Stimulated activated CD8-positive, alpha-beta memory T cell treated with anti-CD3 and anti-CD28 coated beads, Interleukin-15, amount 100 ng/mL, for 48 hours (primary cell): ENCODE results near the gene SERPINA1.

Source experiments
- DNase-seq, 2 donors: peaks; one replicate each; pipeline ENCODE4 v3.0.0-alpha.2; 2020; ENCODE audit warnings: low read depth in 2 of 2

SERPINA1 gene

GRCh38 chr14:94346065-94346786 lies 42.2 kb downstream of the SERPINA1 start:
- peak; percentile 37 to 76 for DNase-seq

- DNase-seq = no peak
Observed at GRCh38 chr14:94345344-94346064, 42.9 kb downstream of the SERPINA1 start.

DNA sequence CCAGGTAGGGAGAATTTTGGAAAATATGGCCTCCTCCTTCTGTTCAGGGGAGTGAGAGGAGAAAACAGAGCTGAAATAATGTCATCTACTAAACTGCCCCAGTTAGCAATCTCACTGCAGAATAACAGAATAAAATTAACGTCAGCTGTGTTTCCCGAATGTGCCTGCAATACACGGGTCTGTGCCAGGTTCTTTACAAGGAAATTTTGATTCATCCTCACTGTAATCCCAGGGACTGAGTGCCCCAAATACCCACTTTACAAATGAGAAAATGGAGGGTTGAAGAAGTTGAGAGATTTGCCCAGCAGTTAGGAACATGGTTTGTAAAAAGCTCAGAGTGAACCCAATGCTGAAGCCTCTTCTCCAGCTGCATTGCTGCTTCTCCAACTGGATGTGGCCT lies 44.0 kb downstream of the SERPINA1 start:
- DNase-seq = no peak

- no peak for DNase-seq
Observed at GRCh38 chr14:94343238-94344005, 45.0 kb downstream of the SERPINA1 start.

DNA sequence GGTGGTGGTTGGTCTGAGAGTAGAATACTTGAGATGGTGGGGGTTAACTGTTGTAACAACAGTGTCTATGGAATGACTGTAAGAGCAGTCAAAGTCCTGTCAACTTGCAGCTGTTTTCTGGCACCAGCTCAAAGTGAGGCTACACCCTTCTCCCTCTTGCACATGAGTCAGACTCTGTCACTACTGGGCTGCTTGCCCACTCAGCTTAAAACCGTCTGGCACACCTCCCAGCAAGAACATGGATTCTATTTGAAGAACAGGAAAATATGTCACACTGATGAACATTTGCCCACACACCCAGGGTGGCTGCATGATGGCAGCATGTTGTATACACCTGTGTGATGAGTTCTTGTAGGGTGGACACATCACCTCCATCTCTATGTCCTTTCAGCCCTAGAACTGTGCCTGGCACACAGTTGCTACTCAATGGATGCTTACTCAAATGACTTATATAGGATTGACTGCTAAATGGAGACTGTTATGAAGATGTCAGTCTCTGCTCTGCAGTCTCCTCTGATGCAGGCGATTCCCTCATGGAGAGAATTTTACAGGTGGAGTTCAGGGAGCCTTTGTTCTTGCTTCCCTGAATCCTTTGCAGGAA lies 46.0 kb downstream of the SERPINA1 start:
- DNase-seq = peak in 1 of 2 donors; percentile 36

DNA sequence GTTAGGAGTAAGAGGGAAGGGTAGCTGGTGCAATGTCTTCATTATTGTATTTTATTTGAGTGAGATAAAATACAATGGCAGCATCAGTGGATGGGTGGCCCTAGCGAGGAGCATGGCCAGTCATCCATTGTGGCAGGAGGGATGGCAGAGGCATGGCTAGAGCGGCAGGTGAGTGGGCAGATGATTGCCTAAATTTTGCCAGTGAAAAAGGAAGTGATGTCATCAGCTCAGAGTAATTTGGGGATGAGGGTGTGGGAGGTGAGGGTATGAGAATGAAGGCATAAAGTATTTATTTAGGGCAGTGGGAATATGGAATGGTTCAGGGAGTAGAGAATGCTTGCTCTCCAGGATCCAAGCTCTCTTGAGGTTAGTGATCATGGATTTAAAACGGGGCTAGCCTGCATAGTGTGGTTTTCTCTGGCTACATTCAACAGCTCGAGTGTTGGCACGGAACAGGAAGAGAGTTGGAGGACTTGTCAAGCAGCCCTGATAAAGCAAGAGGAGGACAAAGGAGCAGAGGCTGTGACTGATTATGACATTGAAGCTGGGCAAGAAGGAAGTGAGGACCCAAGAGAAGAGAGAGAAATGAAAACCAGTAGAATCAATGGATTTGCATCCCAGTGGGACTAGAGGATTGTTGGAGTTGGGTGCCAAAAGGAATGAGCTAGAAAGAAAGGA lies 46.6 kb downstream of the SERPINA1 start:
- DNase-seq = no peak

- no peak for DNase-seq
Observed at GRCh38 chr14:94340533-94340932, 47.9 kb downstream of the SERPINA1 start.

DNA sequence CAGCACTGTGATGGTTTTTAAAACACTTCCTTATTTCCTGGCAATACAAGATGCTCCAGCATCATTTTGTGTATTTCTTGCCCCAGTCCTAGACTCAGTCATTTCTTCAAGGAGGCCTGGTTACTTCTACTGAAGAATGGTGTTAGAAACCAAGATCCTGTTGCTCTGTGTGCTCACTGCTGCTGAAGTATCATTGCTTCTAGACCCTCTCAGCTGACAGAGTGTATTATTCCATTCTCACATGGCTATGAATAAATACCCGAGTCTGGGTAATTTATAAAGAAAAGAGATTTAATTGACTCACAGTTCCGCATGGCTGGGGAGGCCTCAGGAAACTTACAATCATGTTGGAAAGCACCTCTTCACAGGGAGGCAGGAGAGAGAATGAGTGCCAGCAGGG lies 50.4 kb downstream of the SERPINA1 start:
- DNase-seq = no peak

DNA sequence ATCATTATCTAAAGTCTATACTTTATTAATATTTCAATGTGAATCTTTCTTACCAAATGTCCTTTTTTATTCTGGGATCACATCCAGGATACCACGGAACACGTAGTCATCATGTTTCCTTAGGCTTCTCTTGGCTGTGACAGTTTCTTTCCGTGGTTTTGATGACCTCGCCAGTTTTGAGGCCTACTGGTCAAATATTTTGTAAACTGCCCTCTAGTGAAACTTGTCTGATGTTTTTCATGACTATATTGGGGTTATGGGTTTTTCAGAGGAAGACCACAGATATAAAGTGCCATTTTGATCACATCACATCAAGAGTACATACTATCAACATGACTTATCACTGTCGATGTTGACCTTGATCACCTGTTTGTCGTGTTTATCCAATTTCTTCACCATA lies 51.1 kb downstream of the SERPINA1 start:
- no peak for DNase-seq

DNA sequence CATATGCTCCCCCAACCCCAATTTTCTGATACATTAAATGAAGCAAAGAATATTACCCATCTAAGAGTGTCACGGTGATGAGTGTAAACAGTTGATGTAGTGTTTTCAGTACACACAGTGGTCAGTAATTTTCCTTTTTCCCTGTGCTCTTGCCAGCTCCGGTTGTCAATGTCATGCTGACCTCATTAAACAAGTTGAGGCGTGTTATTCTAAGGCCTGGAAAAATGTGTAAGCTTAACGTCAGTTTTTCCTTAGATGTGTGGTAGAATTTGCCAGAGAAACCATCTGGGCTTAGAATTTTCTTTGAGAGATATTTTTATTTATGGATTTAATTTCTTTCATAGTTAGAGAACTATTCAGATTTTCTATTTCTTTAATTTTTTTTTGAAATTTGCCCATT lies 53.5 kb downstream of the SERPINA1 start:
- DNase-seq = no peak

- DNase-seq = no peak
Observed at GRCh38 chr14:94332587-94332986, 55.8 kb downstream of the SERPINA1 start.

DNA sequence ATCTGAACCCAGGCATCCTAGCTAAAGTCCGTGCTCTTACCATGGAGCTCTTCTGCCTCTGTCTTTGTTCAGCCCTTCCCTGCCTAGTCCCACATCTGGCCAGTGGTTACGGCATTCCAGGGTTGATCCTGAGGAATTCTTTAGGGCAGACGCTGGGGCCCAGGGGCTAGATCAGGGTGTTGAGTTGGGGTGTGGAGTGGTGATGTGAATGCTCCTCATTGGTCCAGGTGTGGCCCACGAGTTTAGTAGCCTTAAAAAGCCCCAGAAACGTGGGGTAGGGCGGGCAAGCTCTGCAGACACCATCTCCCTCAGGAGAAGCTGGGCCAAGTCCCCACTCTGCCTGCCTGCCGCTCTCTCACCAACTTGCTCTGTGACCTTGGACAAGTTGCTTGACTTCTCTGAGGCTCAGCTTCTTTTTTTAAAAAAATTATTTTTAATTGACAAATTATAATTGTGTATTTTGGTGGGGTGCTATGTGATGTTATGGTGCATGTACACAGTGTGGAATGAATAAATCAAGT lies 56.3 kb downstream of the SERPINA1 start:
- no peak for DNase-seq

DNA sequence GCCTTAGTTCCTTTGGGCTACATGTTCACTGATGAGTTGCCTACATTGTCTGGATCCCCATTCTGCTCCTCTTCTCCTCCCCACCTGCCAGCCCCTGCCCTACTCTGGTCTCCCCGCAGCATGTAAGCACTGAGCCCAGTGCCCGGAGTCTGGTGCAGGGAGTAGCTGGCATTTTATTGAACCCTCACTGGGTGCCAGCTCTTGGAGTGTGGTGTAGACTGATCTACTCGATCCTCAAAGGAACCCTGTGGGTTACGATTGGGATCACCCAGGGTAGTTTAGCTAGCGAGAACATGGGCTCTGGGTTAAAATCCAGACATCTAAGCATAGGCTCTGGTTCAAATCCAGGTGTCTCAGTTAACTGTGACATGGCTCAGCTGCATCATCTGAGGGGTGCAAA lies 56.9 kb downstream of the SERPINA1 start:
- DNase-seq = no peak

GRCh38 chr14:94330857-94331256 lies 57.5 kb downstream of the SERPINA1 start:
- no peak for DNase-seq

DNA sequence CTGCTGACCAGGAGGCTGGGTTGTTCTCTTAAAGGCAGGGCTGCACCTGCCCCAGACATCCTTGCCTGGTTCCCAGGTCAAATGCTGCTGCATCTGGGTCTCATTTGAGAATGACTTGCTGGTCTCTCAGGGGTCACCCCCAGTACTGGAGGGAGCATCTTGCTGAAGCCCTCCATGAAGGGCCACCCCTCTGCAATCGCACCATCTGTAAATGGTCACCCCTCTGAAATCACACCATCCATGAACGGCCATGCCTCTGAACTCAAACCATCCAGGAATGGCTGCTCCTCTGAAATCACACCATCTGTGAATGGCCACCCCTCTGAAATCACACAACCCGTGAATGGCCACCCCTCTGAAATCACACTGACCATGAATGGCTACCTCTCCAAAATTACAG lies 58.0 kb downstream of the SERPINA1 start:
- no peak for DNase-seq

DNA sequence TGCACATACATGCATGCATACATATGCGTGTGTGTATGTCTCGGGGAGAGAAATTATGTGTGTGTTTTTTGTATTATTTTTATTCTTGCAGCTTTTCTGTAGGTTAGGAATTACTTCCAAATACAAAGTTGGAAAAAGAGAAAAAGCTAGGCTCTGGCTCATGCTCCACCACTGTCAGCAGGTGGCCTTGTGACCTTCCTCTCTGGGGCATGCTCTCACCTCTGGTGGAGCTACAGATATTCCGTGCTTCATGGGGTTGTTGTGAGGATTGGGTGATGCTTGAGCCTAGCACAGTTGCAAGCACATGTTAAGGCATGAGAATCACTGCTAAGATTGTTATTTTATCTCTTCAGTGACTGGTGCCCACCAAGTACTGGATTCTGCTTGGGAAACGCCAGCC lies 58.5 kb downstream of the SERPINA1 start:
- no peak for DNase-seq

GRCh38 chr14:94328196-94328595 lies 60.2 kb downstream of the SERPINA1 start:
- no peak for DNase-seq
